Non-pigmented ciliary epithelial cell (primary cell): ENCODE measurements around the gene ZNF608.

Experiments
- DNase-seq: peaks from one replicate; pipeline ENCODE4 v3.0.0-alpha.2; 2010; ENCODE audit warnings: low read depth

ZNF608 gene

DNA sequence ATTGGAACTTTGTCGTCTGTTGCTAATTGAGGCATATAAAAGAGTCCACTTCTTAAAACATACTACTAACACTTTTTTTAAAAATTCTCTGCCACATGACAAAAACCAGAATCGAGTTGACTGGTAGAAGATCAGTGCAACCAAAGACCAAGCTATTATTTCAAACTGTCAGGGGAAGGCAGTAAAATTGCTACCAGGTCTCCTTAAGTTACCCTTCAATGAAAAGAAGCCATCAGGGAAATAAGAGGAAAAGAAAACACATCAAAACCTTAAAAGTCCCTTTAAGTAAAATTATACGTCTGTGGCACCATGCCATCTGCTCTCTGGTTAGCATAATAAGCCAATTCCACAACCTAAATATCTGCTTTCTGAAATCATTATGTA, 9.6 kb downstream of the ZNF608 start:
- DNase-seq: no peak

DNA sequence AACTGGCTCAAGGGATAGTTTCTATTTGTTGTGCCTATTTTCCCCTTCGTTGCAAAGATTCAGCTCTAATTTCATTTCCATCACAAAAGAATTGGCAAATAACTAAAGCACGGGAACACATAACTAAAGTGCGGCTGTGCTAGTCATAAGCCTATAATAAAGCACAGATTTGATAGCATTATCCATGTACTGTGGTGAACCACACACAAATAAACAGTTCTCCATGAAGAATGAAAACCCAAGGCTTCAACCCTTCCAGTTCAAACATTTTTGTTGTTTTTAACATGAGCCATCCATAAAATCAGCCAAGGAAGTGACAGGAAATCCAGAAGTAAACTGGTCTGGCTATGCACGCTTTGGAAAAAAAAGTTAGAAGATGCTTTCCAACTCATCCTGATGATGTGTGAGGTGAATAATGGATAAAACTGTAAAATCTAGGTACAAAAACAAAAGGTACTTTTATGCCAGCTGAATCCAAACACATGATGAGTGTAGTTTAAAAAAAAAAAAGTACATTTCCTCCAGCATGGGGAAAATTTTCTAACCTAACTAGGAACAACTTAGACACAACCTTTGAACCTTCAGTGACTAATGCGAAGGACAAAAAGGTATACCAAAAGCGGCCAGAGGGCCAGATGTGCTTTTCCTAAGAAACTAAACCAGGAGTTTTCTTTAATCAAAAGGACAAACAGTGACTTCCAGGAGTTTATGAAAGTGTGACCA, 10.2 kb downstream of the ZNF608 start:
- no peak for DNase-seq

DNA sequence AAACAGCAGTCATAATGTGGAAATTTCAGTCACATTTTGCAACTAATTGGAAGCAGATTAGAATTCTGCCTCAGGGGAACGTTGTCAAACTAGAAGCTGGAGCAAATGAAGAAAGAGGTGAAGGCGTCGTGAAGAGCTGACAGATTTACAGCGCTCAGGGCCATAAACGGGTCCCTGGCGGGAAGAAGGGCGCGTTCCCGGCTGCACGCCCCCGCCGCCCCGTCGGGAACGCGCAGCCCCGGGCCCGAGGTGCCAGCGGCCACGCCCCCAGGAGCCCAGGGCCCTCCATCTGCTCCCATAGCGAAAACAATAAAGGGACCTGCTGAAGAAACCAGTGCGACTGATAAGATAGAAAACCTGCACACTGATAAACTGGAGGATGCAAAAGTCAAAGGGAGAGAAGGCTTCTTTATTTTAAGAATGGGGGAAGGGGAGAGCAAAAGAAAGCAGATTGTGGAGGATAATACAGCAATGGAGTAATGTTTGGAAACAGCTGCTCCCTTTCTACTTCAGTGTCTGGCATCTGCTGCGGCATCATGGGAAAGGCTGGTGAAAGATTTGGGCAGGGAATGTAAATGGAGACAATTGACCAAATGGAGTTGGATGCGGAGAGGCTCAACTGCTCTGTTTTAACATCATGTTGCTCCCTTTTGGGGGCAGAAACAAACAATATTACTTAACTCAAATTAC, 11.1 kb downstream of the ZNF608 start:
- DNase-seq: no peak

DNA sequence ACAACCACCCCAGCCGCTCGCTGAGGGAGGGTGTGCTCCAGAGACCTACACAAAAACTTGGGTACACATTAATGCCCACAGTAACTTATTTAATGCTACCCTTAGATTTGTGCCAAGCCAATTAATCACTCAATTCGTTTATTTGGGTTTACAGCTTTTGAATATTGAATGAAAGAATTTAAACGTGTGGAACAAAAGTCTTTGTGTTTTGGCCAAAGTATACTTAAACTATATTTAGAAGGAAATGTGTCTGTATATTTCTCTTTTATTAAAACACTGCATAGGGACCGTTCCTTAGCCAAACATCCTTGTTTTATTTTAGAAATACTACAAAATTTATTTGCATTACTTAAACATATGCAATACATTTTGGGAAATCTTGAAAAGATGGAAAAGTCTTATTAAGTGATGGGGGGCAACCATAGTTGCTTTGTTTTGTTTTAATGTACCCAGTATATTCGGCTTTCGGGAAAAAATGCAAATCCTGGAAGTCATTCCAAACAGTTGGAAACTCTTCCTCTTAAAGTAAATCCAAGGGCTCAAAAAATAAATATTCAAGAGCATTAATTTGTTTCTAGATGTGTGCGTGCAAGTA, 11.8 kb downstream of the ZNF608 start:
- DNase-seq: no peak

DNA sequence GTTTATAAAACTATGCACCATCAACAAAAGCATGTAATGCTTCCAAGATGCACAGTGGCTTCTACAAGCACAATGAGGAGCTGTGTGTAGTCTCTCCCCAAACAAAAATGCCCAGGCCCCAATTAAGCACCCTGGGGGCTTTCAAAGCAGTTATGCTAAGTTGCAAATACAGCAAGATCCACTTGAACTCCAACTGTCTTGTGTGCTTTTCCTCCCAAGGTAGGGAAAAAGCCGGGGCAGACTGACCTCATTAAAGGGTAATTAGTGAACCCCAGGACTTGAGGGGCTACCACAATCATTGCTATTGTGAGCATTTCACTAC, 13.1 kb downstream of the ZNF608 start:
- DNase-seq: no peak

DNA sequence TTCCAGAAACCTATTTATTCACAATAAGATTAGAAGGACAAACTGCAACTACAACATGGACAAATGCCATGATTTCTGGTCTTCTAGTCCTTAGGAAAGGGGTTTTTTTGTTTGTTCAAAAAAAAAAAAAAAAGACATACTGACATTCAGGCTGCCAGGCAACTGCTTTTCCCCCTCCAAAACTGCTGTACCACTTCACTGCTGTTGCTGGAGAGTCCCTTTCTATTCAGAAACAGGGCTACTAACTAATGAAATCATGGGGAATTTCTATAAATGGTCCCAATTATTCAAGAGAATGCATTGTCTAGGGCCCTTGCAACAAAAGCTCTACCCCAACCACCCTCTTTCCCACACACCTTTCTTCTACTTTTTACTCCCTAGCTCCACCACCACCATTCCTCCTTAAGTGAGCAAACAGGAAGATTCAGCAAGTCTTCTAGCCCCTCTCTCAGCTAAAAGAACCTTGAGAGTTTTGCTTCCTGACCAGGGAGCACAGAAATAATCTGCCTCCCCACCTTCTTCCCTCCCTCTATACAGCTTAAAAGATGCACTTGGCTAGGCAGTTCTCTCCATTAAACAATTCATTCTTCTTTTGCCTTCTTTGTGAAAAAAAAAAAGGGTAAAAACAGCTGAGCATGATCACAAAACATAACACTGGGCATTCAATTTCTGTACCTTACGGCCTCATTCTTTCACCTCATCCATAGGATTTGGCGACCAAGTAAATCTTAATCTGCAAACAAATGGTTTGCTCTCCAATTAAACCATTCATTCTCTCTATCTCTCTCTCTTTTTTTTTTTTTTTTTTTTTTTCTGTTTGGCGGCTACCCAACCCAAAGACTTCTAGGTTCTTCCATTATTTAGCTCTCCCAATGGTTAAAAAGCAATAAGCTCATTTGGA, 13.8 kb downstream of the ZNF608 start:
- DNase-seq: no peak

DNA sequence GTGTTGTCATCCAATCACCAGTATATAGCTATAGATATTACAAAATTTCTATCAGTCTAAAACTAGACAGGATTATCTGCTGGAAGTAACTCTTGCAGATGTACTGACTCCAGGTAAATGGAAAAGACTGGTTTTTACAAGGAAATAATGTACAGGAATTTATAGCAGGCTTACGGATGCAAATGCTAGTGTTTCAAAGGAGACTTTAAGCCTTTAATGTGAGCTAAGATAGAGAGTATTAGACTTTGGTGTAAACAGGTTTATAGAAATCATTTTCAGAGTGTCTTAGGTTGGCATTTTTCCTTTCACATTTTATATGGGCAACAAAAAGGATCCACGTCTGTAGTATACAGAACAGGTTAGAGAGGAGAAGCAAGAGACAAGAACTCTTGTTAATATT, 16.1 kb downstream of the ZNF608 start:
- DNase-seq: no peak

DNA sequence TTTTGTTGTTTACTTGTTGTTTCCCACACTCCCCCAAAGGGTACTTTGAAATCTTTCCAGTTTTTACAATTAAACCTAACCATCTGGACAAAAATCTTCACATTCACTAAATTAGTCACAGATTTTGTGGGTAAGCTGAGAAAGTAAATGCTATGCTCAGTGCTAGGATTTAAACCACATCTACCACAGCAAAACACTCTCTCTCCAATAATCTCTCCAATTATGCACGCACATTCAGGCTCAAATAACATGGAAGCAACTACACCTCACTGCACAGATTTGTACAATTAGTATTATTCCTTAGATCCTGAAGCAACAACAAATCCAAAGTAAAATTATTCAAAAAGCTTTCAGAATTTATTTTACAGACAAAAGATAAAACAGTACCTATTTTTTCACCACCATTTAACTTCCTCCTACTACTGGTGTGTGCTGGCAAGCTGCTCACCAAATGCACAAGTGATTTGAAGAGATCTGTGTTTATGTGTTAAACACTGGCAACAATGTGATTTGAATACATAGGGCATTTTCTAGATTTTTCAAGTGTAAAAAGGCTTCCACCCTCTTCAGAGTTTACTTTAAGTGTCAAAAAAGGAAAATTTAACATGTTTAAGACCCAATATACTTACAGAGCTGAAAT, 16.6 kb downstream of the ZNF608 start:
- DNase-seq: no peak

DNA sequence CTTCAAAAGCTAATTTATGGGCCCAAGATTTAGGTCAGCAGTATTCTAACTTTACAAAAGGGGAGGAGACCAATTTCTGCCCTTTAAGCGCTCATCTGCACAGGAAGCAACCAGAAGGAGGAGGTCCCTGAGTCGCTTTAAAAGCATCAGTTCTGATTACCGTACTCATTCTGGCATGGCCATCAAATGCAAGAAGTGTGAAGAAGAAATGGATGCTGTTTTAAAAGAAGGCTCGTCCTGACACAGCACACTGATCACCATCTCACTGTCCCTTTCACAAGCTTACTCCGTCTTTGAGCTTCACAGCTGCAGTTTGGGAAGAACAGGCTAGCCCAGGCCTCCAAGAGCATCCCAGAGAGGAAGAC, 17.5 kb downstream of the ZNF608 start:
- DNase-seq: no peak

DNA sequence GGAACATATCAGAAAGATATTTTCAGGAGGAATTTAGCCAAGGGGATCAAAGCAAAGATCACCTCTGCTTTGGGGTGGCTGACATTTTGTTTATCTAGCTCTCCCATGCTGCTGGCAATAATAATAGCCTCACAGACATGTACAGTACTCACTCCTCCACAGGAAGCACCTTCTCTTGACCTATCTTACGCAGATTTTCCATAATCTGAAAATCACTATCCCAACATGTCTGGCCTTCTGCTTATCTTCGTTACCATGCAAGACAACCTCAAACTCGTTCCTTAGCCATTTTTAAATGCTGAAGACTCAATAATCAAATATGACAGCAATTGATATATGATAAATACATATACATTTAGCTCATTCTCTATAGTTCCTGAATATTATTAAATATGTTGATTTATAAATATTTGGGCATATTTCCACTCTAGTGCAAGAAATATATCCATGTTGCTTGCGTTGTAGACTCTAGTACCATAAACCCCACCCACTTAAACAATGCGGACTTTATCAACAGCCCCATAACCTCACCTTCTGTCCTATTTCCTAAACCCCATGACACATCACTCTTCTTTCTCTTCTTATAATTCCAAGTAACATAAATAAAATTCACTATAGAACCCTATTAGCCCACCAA, 18.0 kb downstream of the ZNF608 start:
- DNase-seq: no peak

DNA sequence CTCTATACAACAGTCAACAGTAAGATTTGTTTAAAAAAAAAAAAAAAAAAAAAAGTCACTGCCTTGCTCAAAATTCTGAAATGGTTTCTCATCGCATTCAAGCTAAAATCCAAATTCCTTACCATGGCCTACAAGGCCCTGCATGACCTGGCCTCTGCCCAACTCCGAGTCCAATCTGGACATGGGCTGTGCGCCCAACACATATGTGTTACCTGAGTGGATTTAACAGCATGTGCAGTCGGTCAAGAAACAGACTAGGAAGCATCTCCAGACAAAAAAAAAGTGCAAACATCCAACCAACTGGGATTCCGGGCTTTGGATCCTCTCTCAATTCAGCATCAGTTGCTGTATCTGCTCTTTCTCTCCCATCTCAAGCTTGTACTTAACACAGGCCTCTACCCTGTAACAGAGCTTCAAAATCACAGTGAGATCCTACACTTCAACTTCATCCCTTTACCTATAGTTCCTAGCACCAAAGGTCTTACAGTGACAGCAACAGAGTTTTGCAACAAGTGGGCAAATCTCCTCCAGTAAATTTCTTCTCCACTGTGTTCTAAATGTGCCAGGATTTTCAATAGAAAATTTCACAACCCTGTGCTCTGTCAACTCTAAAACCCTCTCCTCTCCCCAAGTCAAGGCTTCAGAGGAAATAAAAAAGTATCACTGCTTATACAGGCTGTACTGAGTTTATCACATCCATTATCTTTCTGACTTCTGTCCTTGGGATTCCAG, 19.6 kb downstream of the ZNF608 start:
- no peak for DNase-seq

DNA sequence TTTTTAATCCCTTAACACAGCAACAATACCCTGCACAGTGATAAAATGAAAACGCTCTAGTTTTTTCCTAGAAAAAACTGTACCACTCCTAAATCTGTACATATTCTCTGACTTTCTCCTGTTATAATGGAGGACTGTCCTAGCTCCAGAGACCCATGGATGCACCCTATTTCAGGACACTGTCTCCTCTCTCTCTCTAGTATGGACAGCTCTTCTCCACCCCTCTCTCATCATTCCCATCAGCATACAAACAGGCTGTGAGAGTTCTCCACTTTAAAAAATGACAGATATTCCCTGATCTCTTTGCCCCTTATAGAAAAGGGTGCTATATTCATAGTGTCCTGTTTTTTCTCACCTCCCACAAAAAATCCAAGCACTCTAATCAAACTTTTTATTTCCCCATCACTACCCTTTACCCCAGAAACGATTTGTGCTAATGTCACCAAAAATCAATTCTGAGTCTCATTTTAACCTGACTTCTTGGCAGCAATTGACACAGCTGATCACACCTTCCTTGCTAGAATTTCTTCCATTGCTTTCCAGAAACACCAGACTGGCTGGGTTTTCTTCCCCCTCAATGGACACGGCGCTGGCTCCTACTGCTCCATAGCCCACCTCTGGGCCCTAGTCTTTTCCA, 20.7 kb downstream of the ZNF608 start:
- DNase-seq: no peak

DNA sequence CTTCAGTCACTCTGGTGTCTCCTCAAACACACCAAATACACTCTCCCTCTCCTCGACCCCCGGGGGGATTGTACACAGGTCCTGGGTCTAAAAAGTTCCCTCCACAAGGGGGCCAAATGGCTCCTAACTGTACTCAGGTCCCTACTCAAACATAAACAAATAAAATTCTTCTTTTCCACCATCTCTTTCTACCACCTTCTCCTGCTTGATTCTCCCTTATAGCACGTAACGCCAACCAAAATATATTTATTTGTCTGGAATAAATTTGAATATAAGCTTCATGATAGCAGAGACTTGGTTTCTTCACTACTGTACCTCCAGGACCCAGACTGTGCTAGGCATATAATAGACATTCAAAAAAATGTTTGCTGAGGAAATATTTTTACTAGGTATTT, 21.4 kb downstream of the ZNF608 start:
- DNase-seq: no peak

DNA sequence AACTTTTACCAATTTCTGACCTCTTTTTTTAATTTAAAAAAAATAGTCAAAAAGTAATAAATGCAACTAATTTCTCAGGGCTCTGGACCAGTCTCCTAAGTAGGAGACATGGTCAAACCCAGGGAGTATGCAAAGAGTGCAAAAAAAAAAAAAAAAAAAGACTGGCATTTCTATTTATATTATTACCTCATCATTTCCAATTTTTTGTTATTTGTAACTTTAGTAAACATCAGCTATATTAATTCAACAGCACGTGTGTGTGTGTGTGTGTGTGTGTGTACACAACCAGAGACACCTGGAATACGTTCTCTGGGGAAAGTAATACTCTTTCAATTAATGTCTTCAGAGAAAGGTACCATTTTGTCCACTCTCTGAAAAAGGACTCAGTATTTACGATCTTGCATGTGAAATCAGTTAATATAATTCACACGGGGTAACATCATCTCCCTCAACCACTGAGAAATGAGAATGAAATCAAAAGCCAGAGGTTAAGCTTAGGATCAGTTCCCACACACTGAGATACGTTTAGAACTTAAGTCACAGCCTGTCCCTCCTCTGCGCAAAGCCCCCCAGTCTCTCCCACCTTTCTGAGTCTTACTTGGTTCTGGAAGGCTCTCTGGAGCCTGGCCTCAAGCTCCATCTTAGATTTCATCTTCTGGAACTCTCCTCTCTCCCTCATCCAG, 21.9 kb downstream of the ZNF608 start:
- no peak for DNase-seq

DNA sequence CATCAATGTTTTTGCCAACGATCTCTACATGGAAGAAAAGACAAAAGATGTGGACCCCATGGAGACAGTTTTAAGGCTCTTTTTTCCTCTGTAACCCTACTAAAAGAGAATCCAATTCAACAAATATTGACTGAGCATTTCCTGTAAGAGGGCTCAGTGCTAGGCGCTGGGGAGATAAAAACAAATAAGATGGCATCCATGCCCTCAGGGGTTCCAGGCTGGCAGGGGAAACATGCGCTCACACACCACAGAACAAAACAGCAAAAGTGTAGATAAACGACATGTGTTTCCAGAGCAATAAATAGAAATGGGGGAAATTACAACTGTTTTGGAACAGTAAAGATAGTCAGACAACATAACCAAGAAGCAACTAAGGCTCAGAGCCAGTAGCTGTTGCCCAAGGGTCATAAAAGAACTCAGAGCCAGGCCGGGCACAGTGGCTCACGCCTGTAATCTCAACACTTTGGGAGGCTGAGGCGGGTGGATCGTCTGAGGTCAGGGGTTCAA, 25.2 kb downstream of the ZNF608 start:
- no peak for DNase-seq

DNA sequence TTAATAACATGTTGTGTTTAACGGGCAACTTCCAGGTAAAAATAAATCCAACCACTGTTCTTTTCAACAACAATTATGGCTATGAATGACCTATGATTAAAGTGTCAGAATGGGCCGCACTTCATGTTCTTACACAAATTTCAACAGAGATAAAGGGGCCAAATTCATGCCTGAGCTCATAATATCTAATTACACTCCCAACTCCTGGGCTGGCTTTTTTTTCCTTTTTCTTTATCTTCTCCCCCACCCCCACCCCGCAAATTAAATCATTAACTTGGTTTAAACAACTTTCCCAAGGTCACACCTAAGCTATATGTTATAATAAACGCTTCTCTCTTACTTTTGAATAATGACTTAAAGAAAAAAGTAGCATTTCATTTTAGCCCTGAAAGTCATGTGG, 25.8 kb downstream of the ZNF608 start:
- DNase-seq: no peak

DNA sequence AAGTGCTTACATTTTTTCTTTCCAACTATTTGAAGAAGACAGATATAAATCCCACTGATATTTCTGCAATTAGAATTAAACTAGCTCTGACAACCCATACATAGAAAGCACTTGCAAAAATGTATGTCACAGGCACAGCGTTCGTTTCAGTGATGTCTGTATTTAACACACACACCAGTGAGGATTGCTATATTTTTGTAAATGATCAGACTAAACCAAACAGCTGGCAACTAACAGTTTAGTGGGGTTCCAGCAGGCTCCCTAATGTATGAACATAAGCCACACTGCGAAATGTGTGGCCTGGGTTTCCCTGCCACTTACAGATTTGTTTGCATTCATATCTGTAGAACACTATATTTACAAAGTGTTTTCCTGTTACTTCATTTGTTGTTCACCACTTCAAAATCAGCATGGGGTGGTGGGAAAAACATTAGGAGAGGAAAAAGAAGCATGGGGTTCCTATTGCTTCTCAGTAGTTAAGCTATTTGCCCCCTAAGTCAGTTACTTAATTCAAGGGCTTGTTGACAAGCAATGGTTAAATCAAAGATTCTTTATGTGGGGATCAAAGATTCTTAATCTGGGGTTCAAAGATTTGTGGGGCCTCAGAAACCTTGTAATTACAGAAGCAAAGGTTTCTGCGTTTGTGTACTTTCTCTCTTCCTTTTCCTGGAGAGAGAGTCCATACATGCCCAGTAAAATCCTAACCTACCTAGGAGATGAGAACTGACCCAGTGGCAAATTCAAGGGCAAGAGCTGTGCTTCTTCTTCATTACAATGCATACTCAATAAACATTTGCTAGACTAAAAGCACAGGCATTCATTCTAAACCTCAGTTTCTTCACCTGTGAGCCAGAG, 27.1 kb downstream of the ZNF608 start:
- no peak for DNase-seq

DNA sequence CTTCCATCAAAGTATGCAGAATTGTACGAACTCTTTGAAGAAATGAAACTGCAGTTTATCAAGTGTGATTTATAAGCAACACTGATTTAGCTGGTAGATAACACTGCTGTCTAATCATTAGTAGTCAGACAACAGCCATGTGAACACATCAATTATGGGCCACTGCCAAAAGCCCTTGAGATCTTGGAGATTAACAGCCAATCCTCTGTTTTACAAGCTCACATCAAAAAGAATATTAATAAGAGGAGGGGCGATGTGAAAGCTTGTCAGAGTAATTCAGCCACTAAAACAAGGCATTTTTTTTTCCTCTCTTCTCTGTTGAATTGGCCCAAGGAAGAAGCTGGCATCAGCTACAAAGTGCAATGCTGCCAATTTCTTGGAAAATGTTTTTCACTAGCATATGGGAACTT, 28.1 kb downstream of the ZNF608 start:
- no peak for DNase-seq

DNA sequence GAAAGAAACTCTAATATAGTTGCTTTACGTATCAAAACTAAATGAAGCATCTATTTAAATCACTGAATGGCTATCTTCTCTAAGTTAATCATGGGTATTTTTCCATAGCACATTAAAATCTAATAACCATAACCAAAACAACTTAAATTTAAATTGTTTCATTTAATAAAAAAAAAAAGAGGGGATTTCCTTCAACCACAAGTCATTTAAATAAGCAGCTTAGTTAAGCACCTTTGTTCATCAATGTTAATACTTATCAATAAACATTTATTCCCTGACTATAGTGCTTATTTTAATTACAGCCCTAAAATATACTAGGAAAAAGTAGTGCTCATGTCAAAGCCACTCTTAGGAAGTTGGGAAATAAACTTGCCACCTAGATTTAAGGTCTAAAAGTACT, 30.3 kb downstream of the ZNF608 start:
- no peak for DNase-seq
